Measurements from ENCODE around the gene PRDM12.

PRDM12 gene

DNA sequence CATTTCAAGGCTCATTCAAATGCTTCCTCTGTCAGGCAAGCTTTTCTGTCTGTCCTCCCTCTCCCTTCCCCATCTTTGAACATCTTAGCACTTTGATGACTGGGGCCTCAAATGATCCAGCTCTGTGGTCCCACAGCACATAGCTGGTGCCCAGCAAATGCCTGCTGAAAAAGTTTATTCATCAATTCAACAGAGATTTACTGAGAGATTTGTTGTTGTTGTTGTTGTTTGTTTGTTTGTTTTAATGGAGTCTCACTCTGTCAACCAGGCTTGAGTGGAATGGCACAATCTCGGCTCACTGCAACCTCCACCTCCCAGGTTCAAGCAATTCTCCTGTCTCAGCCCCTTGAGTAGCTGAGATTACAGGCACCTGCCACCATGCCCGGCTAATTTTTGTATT, 23.2 kb downstream of the PRDM12 start:
- DNase-seq (ENCODE audit: insufficient read length, low spot score) (no peak), FAIRE-seq (no peak)

DNA sequence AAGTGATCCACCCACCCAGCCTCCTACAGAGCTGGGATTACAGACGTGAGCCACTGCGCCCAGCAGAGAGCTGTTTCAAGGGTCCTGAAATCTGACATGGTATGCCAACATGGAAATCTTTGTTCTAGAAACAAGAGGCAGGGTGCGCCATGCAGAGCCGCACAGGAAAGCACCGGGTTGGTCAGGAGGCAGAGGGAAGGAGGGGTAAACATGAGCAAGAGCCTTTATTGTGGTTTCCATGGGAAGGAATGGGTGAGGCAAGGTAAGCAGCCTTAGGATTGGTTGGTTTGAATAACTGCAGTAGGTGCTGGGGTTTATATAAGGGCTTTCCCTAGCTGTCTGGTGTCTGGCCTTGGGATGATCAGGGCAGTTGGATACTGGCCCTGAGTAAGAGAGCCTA, 23.7 kb downstream of the PRDM12 start:
- DNase-seq (ENCODE audit: insufficient read length, low spot score): no peak
- no peak for FAIRE-seq

DNA sequence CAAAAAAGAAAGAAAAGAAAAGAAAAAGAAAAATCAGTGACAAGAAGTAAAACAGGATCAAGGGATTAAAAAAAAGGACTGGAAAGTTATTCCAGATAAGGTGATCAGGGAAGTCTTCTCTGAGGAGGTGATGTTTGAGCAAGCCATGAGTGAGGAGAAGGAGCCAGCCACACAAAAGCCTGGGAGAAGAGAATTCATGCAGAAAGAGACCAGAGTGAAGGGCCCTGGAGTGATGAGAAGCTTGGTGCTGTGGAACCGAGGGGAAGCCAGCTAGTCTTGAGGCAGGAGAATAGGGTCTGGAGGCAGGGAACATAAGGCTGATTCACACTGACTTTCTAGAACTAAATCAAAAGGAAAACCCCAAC, 25.2 kb downstream of the PRDM12 start:
- DNase-seq (ENCODE audit: insufficient read length, low spot score) (no peak), FAIRE-seq (no peak)

DNA sequence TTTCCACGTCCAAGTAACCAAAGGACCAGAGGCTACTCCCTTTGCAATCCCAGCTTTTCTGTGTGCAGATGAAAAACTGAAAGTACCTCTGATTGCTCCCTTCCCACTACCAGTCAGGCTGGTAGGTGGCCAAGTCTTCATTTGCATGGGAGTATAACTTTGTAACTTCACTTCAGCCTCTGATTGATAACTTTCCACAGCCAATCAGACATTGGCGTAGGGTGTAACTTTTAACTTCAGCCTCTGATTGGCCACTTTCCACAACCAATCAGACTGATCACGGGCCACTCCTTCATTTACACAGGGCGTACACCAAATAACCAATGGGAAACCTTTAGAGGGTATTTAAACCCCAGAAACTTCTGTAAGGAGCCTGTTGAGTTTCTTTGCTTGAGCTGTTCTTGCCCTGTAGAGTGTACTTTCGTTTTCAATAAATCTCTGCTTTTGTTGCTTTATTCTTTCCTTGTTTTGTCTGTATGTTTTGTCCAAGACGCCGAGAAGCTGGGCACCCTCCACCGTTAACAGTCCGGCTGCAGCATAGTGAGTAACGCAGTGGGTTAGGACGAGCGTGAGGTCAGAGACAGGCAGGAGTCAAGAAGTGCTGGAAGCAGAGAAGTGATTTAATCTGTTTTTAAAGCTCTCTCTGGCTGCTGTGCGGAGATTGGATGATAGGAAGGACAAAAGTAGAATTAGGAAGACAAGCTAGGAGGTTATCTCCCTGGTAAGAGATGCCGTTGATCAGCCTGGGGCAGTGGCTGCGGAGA, 25.7 kb downstream of the PRDM12 start:
- DNase-seq (ENCODE audit: insufficient read length, low spot score) (no peak), FAIRE-seq (no peak)

DNA sequence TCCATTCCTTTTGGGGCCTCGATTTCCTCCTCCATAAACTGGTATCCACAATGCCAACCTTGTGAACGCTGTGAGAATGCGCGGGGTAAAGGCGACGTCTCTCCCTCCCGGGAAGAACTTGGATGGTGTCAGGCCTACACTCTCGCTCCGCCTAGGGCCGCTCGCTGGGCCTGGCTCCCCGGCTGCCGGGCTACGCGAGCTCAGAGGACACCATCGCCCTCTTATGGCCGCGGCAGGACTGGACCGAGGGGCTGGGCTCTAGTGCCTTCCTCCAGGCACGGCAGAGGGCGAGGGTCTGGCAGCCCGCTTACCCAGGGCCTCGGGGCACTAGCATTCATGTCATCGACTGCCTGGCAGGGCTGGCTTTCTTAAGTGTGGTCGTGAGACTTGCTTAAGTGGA, 27.9 kb downstream of the PRDM12 start:
- DNase-seq (ENCODE audit: insufficient read length, low spot score): no peak
- no peak for FAIRE-seq

DNA sequence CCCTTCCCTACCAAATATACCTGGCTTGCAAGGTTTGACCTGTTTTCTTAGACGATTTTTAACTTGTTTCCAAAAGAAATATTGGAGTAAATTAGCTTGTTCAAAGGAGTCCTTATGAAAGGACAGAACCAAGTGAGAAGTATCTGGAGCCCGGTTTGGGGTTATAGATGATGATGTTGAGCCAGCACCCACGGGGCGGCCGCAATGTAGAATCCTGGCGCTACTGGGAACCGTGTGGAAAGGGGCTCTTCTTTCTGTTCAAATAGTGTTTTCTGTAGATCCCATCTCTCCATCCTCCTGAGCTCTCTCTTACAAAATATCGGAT, 28.7 kb downstream of the PRDM12 start:
- FAIRE-seq: no peak

DNA sequence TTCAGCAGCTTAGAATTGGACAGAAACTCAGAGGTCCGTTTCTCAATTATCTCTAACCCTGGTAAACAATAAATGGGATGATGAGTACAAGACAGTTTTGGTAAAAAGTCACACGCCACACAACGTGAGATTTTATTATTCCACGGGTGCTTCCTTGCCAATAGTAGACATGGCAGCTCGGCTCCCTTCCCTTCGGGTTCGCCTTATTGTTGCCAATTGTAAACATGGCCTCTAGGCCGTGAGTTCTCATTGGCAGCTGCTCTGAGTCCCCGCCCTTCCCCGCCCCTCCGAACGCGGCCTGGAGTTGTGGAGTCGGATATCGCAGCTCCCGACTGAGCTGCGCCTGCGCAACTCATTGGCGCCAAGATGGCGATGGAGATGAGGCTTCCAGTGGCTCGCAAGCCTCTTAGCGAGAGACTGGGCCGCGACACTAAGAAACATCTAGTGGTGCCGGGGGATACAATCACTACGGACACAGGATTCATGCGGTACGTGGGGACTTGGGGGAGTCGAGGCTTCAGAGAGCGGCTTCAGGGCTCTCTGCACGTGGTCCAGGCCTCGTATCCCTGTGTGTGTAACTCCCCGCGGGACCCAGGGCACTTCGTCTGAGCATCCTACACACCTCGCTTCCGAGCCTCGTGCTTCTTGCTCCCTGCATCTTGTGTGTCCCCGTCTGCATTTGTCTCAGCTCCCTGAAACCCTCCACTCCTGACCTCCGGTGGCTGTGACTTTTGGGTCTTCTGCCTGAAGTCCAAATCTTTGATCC, 29.2 kb downstream of the PRDM12 start, which contains the start of gene EXOSC2:
Gene EXOSC2, plus strand, starts transcription at position 355 of the 766 bp plus-strand sequence. Its CDS starts 12 bp downstream, at position 367.
- peak; percentile 94 for DNase-seq (ENCODE audit: insufficient read length, low spot score)
- FAIRE-seq: peak; percentile 90

More for the DNA sequence above, 28.7 kb downstream of the PRDM12 start:
- no peak for DNase-seq (ENCODE audit: insufficient read length, low spot score)

DNA sequence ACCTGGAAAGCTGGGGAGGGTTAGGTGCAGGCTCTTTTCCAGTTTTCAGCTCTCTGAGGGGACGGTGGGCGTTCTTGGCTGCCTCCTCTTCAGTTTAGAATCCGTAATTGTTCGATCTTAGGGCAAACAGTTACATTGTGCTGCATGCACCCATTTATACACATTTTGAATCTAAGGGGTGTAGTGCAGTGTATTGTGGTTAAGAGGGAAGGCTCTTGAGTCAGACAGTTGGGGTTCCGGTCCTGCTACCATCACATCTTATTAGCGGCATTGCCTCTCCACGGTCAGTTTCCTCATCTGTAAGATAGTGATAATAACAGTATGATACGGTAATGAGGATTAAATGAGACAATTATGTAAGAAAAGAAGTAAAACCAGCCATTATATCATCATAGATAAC, 29.8 kb downstream of the PRDM12 start:
- FAIRE-seq: peak; percentile 60
- no peak for DNase-seq (ENCODE audit: insufficient read length, low spot score)

DNA sequence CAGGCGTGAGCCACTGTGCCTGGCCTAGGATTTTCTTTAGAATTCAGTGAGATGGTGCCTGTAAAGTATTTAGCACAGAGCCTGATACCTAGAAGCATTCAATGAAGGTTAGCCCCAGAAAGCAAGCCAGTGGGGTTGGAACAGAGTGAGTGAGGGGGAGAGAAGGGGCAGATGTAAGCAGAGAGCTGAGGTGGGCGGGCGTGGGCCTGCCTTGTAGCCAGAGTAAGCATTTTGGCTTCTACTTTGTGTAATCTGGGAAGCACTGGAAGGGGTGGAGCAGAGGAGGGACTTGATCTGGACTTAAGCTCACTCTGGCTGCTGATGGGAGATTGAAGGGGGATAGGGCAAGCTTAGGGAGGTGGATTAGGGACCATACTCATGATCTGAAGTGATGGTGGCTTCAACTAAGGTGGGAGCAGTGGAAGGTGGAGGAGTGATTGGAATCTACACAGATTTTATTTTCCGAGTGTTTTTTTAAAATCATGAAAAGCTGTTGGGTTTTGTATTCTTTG, 31.8 kb downstream of the PRDM12 start:
- DNase-seq (ENCODE audit: insufficient read length, low spot score) (no peak), FAIRE-seq (no peak)

DNA sequence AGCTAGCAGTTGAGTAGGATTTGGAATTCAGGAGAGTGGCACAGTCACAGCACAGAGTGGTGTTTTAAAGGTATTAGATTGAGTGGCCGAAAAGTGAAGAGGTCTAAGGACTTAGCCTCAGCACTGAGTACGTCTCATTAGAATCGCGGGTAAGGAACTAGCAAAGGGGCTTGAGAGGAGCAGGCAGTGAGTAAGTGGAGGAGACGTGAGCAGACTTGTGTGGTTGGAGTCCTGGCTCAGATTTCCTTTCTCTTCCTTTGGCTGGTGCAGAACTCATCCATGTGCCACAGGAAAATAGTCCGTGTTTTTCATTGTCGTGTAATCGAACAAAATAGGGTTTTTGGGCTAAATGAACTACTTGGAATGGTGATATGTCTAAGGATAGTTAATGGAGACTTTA, 32.6 kb downstream of the PRDM12 start:
- FAIRE-seq (no peak), DNase-seq (ENCODE audit: insufficient read length, low spot score) (no peak)

DNA sequence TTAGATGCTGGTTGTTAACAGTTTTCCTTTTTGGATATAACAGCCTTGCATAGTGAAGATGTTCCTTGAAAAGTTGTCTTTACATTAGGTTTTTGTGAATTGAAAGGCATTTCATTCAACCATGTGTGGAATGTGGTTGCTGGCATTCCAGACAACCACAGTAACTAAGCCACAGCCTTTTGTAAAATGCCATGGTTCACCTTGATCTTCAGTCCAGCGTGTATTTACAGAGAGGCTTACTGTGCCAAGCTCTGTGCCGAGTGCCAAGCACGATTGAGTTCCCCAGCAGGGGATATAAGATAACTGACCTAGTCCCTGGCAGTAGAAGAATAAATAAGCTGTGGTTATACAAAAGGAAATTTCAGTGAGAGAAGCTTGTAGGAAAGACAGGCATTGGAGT, 34.1 kb downstream of the PRDM12 start:
- DNase-seq (ENCODE audit: insufficient read length, low spot score) (no peak), FAIRE-seq (no peak)

DNA sequence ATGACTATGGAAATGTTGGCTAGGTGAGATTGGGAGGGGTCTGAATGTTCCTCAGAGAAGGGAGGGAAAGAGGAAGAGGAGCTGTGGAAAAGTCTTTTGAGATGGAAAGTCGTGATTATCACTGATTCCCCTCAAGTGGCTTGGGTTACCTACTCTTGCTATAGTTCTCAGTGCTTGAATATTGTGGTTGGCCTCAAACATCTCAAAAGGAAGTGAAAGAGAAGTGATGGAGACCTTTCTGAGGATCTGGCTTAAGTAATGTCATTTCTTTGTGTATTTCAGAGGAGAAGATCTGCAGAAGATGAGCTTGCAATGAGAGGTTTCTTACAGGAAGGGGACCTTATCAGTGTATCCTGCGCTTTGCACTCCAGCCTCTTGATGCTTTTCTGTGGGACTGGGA, 34.7 kb downstream of the PRDM12 start:
- FAIRE-seq (no peak), DNase-seq (ENCODE audit: insufficient read length, low spot score) (no peak)

DNA sequence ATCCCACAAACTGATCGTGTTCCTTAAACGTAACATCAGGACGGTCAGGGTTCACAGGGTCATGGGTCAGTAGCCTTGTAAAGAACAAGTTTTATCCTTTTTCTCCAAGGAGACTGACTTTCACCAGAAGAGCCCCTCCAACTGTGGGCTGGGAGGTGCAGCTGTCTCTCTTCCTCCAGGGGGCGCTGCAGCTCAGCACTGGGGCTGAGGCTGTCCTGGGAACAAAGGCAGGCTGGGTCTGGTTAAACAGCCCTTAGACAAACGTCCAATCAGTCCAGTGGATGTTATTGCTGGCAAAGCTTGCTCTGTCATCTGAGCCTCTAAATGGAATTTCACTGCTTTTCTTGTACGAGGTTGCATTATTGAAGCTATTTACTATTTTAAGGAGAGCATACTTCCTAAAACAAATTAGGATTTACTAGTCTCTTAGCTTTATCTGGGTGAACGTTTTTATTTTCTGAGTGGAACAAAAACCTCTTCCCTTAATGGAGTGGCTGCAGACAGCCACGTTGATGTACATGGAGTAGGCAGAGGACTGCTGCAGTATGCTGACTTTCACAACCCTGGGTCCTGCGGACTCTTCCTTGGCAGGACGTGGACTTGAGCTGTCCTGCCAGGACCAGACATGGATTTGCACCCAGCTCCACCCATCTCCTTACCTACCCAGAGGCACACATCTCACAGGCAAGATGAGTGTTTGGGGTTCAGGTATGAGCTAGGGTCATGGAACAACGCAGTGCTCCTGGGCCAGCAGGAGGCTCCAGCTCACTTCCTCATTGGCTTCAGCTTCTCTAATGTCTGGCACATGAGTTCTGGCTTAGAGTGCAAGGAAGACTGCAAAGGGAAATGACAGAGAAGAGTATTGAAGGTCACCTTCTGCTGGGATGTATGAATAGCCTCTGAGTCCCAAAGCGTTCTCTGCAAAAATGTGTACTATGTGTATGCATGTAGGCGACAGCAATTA, 36.9 kb downstream of the PRDM12 start:
- no peak for DNase-seq (ENCODE audit: insufficient read length, low spot score)
- no peak for FAIRE-seq

DNA sequence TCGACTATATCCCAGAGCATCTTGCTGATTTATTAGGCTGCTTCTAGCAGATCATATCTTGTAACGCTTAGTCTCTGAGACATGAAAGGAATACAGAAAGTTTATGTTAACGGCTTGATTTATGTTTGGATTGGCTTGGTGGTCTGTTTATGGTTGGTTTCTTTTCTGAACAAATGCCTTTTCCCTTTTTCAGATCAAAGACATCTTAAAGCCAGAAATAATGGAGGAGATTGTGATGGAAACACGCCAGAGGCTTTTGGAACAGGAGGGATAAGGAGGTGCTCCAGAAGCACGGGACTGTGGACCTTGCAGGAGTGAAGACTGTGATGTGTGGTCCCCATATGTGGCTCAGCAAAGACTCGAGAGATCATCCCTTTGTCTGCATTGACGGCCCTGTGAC, 39.1 kb downstream of the PRDM12 start:
- FAIRE-seq (no peak), DNase-seq (ENCODE audit: insufficient read length, low spot score) (no peak)

DNA sequence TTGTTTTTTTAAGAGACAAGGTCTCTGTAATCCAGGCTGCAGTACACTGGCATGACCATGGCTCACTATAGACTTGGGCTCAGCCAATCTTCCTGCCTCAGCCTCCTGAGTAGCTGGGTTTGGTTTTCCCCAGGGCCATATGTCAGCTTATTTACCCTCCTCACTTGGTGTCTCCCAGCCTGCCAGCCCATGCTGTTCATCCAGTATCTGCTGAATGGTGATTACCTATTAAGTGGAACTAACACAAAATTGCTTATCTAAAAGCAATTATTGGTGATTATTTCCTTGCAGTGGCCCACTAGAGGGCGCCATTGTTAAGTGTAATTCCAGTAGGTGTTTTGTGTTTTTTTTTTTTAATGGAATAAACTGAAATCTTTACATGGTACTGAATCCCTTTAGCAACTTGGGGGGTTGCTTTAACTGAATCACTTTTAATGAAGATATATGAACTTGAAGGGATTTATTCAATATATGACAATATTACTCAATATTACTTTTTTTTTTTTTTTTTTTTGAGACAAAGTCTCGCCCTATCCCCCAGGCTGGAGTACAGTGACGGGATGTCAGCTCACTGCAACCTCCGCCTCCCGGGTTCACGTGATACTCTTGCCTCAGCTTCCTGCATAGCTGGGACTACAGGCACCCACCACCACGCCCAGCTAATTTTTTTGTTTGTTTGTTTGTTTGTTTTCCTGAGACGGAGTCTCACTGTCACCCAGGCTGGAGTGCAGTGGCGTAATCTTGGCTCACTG, 43.0 kb downstream of the PRDM12 start:
- FAIRE-seq (peak; percentile 57), DNase-seq (ENCODE audit: insufficient read length, low spot score) (no peak)

DNA sequence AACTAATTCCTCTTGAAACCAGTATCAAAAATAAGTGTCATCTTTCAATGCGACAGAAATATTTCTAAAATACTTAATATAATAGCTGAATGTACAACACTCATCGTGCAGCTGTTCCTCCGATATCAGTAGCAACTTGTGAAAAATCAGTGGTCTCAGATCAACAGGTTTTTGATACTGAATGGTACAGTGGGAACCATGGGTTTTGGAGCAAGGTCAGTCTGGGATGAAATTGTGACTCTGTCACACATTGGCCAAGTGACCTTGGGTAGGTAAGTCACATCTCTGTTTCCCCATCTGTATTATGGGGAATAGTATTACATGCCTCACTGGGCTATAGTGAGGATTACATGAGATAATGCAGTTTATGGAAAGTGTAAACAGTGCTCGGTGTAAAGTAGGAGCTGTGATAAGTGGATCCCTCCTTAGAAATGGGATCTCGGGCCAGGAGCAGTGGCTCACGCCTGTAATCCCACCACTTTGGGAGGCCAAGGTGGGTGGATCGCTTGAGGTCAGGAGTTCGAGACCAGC, 46.5 kb downstream of the PRDM12 start:
- FAIRE-seq (no peak), DNase-seq (ENCODE audit: insufficient read length, low spot score) (no peak)

DNA sequence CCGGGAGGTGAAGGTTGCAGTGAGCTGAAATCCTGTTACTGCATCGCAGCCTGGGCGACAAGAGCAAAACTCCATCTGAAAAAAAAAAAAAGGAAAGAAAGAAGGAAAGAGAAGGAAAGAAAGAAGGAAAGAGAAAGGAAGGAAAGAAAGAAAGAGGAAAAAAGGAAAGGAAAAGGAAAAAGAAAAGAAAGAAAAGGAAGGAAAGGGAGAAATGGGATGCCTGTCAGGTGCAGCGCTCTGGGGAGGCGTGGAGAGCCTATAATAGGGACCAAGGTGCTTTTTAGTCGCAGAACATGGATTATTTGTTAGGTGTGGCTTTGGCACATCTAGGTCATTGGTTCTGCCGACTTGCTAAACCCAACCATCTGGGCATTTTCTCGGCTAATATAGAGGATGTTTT, 47.1 kb downstream of the PRDM12 start:
- FAIRE-seq (no peak), DNase-seq (ENCODE audit: insufficient read length, low spot score) (no peak)

DNA sequence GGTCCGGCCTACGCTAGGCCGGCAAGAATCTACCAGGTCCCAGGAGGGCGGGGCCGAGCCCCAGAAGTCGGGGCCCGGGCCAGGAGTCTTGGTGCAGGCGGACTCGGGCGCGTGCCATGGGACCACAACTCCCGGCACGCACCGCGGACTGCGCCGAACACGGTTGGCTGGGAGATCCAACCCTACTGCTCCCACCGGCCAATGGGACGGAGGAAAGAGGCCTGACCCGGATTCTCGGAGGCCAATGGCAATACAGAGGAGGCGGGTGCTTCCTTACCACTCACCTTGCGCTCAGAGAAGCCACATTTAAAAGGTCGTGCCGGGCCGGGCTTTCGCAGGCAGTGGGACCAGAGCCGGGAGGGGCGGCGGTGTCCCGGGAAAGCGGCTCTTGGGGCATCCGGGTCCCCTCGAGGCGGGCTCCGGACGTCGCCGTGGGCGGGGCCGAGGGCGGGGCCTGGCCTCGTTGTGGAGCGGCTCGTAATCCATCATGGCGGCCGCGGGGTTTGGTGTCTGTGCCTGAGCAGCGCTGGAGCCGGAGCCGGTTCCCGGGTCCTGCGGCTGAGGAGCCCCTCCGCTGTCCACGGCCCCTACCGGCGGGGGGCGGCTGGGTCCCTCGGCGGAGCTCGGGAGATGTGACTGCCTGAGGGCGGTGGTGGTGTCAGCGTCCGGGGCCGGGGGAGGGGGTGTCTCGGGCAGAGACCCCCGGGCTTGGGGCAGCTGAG, 48.3 kb downstream of the PRDM12 start:
- FAIRE-seq: peak; percentile 86
- DNase-seq (ENCODE audit: insufficient read length, low spot score): peak; percentile 95

DNA sequence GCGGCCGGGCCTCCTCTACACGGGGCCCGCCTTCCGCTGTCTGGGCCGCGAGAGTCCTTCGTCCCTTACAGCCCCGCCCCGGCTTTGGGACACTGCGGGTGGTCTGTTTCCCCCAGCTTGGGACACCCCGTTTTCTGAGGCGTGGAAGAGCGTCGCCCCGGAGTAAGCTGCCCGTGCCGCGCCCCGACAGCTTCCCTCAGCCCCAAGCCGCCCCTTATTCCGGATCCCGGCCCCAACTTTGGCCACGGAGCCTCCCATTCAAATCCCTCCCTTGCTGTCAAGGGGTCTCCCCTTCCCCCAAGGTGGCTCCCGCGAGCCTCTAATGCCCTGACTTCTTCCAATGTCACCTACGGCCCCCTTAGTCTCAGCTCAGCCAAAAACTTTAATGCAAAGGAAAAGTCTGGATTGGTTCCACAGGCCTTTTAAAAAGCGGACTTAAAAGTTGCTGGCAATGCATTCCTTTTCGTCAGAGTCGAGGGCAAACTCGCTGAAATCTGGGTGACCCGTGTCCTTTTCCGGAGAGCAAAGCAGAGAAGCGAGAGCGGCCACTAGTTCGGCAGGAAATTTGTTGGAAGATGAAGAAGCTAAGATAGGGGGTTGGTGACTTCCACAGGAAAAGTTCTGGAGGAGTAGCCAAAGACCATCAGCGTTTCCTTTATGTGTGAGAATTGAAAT, 49.0 kb downstream of the PRDM12 start:
- FAIRE-seq (no peak), DNase-seq (ENCODE audit: insufficient read length, low spot score) (no peak)
